T-helper 22 cell (primary cell): Measurements from ENCODE around the gene GLIS1.

Source experiments
- DNase-seq: peaks from one replicate; pipeline ENCODE4 v3.0.0-alpha.2; 2020; ENCODE audit warnings: low read depth

GLIS1 gene

DNA sequence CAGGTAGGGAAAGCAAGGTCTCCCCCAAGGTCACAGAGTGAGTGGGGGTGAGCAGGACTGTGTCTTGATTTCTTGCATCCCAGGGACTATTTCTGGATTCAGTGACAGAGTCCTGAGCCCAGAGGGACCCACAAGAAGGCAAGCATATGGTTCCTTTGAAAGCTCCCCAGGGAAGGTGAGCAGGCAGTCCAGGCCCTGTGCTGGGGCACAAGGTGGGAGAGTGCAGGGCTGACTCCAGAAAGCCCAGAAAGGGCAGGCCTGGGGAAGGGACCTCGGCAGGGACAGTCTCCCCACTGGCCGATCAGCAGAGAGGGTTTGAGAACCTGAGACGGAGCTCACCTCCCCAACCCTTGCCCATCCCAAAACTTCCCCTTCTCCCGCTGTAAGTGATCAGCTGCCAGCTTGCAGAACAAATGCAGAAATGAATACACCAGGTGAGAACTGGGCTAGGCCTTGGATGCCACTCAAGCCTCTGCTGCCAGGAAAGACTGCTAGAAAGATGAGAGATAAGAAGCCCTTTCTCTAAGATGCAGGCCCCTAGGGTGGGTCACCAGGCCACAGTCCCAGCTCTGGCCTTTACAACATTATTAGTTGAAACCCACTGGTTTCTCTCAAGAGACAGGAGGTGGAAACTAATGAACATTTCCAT is 121.0 kb downstream of the GLIS1 start:
- no peak for DNase-seq

GRCh38 chr1:53617382-53617781 is 121.6 kb downstream of the GLIS1 start:
- no peak for DNase-seq

- DNase-seq = no peak
These were observed 122.0 kb downstream of the GLIS1 start for GRCh38 chr1:53616927-53617326.

DNA sequence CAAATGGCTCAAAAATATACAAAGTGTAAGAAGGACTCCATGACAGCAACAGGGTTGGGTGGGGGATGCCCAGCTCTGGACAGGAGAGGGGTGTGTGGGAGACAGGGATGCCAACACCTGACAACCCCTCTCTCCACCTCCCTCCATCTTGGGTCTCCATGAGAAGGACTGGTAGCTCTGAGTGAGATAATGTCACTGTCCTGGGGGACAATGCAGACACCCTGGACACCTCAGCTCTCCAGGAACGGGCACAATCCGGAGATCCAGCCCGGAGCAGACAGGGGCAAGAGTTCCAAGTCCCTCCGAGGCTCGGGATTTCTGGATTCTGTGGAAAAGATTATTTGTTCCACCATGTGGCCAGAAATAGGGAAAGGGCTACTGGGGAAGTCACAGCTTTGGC is 122.5 kb downstream of the GLIS1 start:
- no peak for DNase-seq

- DNase-seq = no peak
These were observed 123.9 kb downstream of the GLIS1 start for GRCh38 chr1:53615101-53615500.

GRCh38 chr1:53614231-53615021 is 124.5 kb downstream of the GLIS1 start:
- no peak for DNase-seq

DNA sequence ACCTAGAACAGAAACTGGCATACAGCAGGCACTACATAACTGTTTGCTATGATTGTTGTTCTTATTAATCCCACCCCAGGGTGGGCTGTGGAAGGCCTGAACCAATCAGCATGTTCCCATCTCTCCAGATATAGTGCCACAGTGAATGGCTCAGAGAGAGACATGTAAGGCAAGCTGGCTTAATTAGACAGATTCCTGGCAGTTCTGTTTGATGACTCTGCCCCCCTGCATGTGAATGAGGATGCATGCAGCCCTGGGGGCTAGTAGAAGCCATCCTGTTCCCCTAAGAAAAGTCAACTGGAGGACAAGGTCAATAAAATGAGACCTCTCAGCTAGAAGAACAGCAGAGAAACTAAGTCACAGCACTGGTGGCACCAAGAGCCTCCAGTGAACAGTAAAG is 130.3 kb downstream of the GLIS1 start:
- no peak for DNase-seq

- DNase-seq = no peak
These were observed 130.9 kb downstream of the GLIS1 start for GRCh38 chr1:53608071-53608470.

- DNase-seq = no peak
These were observed 132.3 kb downstream of the GLIS1 start for GRCh38 chr1:53606651-53607051.

GRCh38 chr1:53606197-53606596 is 132.8 kb downstream of the GLIS1 start:
- no peak for DNase-seq

- DNase-seq = no peak
These were observed 133.8 kb downstream of the GLIS1 start for GRCh38 chr1:53605181-53605580.

DNA sequence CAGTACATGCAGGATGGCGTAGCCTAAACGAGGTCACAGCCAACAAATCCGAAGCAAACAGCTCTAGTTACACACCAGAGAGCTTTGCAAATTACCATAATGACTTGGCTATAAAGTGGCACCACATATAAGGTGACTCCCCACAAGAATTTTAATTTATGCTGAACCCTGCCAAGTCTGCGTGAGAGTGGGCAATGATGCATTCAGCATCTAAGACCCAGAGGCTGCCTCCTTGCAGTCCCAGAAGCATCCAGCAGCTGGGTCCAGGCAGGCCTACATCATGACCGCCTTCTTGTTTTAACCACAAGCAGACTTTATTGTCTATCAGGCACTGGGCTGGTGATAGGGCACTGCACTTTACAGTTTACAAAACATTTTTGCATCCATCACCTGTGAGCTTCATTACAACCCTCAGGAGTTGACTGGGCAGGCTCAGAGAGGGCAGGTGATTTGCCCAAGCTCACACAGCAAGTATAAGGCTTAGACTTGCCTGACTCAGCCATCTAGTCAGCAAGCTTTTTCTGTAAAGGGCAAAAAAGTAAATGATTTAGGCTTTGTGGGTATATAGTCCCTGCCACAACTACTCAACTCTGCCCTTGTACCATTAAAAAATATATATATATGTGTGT is 134.6 kb downstream of the GLIS1 start:
- DNase-seq = no peak

- DNase-seq = no peak
These were observed 135.5 kb downstream of the GLIS1 start for GRCh38 chr1:53603431-53603830.

DNA sequence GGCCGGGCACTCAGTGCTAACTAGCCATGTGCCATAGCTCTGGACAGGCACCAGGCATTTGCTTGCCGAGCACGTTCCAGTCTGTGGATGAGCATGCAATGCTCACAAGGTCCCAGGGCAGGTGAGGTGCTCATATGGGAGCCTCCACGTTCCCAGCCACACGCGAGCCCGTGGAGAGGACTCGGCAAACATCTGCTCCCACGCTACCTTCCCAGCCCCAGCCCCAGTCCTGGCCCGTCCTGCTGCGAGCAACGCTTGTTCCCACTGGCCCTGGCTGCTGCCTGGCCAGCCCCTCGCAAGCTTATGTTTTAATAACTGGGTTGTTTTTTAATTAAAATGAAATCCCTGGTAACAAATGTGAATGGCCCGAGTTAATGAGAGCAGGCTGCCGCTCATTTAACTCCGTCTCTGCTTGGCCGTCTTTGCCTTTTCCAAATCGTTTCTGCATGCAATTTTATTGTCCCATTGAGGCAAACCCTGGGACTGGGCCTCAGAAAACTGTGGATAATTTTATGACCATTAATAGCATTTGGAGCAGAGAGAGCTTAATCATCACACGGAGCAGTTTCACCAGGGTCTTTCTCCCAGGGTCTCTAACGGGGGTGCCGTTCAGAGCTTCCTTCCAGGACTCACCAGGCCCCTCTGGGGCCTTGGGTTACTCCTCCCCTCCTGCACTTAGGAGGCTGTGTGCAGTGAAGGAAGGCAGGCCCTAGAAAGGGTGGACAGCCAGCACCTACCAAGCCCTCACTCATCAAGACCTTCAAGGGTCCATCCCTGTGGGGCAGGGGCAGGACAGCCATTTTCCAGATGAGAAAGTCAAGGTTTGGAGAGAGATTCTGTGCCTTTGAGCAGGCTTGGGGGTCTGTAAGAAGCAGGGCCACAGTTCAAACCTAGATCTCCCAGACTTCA is 136.8 kb downstream of the GLIS1 start:
- no peak for DNase-seq

DNA sequence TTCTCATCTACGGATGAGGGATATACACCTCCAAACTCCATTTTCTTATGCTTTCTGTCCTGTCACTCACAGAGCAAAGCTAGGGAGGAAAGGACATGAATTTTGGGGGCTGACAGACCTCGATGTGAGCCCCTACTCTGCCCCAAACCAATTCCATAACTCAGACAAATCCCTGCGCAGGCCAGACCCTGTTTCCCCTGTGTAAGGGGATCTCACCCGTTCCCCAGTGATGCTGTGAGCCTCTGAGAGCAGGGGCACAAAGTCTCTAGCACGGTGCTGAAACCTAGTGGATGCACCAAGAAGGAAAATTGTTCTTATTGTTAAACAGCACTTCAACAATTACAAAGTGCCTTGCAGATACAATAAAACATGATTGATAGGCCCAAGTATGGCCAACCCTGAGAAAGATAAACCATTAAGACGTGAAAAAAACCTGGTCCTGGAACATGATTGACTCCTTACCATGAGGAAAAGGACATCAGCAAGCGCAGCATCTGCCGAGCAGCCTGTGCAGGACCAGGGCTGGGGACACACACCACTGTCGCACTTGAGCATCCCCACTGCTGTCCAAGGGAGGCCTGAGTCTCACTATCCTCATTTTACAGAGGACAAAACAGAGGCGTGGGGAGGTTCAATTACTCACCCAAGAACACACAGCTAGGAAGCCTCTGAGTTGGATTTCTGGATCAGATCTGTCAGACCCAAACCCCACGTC is 137.8 kb downstream of the GLIS1 start:
- no peak for DNase-seq

GRCh38 chr1:53600561-53600960 is 138.4 kb downstream of the GLIS1 start:
- DNase-seq = no peak

DNA sequence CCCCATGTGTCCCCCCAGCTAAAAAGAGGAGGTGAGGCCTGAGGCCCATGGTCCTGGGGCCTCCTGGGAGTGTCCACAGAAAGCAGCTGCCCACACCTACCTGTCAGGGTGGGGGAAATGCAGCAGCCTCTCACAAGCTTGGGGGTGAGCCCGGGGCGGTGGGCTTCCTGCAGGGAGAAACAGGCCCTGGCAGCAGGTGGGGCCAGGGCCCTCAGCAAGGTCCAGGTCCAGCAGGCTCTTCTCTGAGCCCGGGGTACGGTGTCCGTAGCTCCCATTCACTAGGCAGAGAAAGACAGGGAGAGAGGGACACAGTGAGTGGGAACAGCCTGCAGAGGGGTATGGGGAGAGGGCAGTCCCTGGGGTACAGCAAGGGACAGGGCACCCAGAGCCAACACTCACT is 139.0 kb downstream of the GLIS1 start:
- DNase-seq = no peak

DNA sequence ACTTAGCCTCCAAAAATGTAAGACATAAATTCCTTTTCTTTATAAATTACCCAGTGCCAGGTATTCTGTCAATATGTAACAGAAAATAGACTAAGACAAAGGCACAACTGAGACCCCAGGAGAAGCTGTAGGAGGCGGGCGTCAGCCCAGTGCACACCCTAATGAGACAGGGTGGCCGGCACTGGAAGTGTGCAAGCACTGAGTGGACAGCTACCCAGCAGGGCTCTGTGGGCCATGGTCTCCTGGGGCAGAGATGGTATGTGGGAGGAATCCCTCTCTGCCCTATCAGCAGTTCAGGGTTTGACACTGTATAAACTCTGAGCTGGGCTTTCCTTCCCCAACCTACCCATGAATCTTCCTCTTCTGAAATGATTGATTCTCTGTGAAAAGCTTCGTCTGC is 139.5 kb downstream of the GLIS1 start:
- no peak for DNase-seq

DNA sequence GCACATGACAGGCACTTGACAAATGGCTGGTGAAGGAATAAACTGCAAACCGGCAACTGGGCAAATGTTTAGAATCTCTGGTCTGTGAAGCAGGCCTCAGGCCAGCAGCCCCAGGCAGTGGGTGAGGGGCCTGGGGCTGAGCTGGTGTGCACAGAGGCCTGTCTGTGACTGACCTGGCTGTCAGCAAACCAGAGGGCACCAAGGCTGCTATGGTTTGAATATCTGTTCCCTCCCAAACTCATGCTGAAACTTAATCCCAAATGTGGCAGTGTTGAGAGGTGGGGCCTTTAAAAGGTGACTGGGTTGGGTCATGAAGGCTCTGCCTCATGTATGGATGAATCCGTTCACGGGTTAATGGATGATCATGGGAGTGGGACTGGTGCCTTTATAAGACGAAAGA is 140.0 kb downstream of the GLIS1 start:
- no peak for DNase-seq

DNA sequence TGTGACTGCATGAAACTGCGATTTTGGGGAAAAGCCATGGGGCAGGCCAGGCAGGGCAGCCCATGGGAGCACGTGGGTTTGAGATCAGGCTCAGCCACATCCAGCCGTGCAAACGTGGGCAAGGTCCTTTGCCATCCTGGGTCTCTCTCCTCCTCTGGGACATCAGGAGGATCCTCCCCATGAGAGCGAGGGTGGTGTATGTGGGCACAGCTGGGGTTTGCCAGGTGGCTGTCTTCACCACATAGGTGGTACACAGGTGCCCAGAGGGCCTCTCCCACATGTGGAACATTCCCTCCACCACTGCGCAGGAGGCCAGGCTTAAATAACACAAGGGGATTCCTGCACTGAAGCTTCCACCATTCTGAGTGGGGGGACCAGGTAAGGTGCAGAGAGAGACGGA is 143.1 kb downstream of the GLIS1 start:
- no peak for DNase-seq

DNA sequence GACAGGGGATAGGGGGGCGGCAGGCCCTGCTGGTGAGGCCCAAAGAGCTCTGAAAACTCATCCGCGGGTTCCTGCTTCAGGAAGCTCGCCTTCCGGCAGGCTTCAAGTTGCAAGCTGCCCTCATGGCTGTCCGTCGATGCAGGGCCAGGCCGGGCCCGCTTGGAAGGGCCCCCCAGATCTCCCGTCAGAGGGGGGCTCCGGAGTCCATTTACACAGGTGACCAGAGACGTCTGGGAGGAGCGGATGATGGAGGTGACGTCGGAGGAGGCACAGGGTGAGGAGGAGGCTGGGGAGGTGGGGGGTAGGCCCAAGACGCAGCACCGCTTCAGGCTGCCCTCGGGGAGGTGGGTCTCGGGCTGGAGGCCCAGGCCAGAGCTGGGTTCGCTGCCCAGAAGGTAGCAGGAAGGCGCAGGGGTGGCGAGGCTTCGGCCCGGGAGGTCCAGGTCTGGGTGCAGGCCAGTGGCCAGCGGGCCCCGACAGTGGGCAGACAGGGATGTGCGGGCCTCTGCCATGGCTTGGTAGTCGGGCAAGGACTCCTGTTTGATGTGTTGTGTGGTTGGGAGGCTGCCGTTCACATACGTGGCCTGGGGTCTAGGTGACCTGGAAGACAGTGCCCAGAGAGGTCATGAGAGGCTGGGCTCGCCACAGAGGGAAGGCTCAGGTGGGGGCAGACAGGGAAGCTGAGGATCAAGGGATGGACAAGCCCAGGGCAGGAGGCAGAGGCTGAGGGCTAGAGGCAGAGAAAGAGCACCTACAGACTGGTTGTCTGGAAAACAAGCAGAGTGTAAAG is 144.4 kb downstream of the GLIS1 start:
- no peak for DNase-seq
